Lung (tissue), 12 donors: ENCODE measurements around the gene MIOX. TPM values are rescaled to one million over a fixed set of nuclear protein-coding genes. Genes with fewer than 3 reads are reported as not detected.

Experiments used
- ATAC-seq: fragments of 200-7000 bp; cut with Tn5 transposase; one replicate; pipeline ENCODE4 v1.9.1; 2020; ENCODE audit warnings: moderate number of reproducible peaks; ENCODE audit not compliant: insufficient read depth, low FRiP score
- DNase-seq, 3 donors: peaks; one replicate each; pipeline ENCODE4 v3.0.0-alpha.2; 2013 to 2017
- H3K27ac ChIP-seq, 2 donors: one replicate each; pipeline ENCODE4 v1.5.1; 2013; ENCODE audit warnings: mild to moderate bottlenecking in 2 of 2, moderate library complexity in 2 of 2, control low read depth in 1 of 2, inconsistent platforms in 1 of 2, low read depth in 1 of 2, low read length in 1 of 2
- H3K27me3 ChIP-seq, 3 donors: one replicate each; pipeline ENCODE4 v1.5.1; 2013; ENCODE audit warnings: low read length in 2 of 3; ENCODE audit not compliant: control insufficient read depth in 3 of 3, insufficient read depth in 3 of 3
- H3K36me3 ChIP-seq, 4 donors: one replicate each; pipeline ENCODE4 v1.5.1; 2013; ENCODE audit warnings: low read length in 4 of 4, mild to moderate bottlenecking in 1 of 4, moderate library complexity in 1 of 4; ENCODE audit not compliant: control insufficient read depth in 4 of 4, insufficient read depth in 4 of 4
- H3K4me1 ChIP-seq, 5 donors: one replicate each; pipeline ENCODE4 v1.5.1; 2013; ENCODE audit warnings: low read length in 5 of 5, mild to moderate bottlenecking in 2 of 5, moderate library complexity in 1 of 5; ENCODE audit not compliant: control insufficient read depth in 5 of 5, insufficient read depth in 5 of 5
- H3K4me3 ChIP-seq: one replicate; pipeline ENCODE4 v1.5.1; 2013; ENCODE audit warnings: mild to moderate bottlenecking, control low read depth, moderate library complexity
- H3K9ac ChIP-seq, 2 donors: one replicate each; pipeline ENCODE4 v1.5.1; 2013; ENCODE audit warnings: low read length in 2 of 2, control low read depth in 1 of 2; ENCODE audit not compliant: insufficient read depth in 1 of 2
- H3K9me3 ChIP-seq, 4 donors: one replicate each; pipeline ENCODE4 v1.5.1; 2013; ENCODE audit warnings: low read length in 3 of 4, mild to moderate bottlenecking in 1 of 4, moderate library complexity in 1 of 4; ENCODE audit not compliant: control insufficient read depth in 4 of 4, insufficient read depth in 3 of 4
- WGBS, 2 donors: extraction: QIAGEN DNeasy Blood & Tissue Kit; methylation state at CpG; one replicate each; pipeline ENCODE4 v1.1.7; 2013; 5-methylcytosine and 5-hydroxymethylcytosine counted together
- polyA plus RNA-seq, 2 donors: library from polyadenylated mRNA; stranded (reverse); fragments of 200-250 nt; gene quantifications; one replicate each; pipeline ENCODE4 v1.2.1, GENCODE V29; 2013
- total RNA-seq, 2 donors: library from RNA; depleted of rRNA in 1 of 2; stranded (reverse); fragments of >200 nt in 1 of 2; gene quantifications; one replicate each; pipeline ENCODE4 v1.2.1, GENCODE V29; 2014 to 2021
- TF ChIP-seq, protein P1 (sequence below): IDR thresholded peaks from 2 replicates; pipeline ENCODE4 v1.5.1; 2012; ENCODE audit warnings: mild to moderate bottlenecking; ENCODE audit errors: control extremely low read depth, extremely low read depth
- donor health status: control.
- donor health status: control.
- donor health status: Bipolar disorder and iron deficiency.
- donor health status: healthy.
- donor health status: DM: yes; HTN: yes; CAD: no.

Gene MIOX
- total and polyA plus RNA-seq, 4 donors = 0.08 TPM; not detected in 3

DNA sequence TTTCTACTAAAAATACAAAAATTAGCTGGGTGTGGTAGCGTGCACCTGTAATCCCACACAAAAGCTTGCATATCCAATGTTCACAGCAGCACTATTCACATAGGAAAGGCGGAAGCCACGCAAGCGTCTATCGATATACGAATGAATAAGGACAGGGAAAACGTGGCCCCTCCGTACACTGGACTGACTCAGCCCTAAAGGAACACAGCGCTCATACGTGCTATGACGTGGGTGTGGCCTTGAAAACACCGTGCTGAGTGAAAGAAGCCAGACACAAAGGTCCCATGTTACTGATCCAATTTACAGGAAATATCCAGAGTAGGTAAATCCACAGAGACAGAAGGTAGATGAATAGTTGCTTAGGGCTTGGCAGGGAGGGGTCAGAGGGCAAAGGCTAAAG lies 13.8 kb downstream of the MIOX start:
- H3K4me3 ChIP-seq = no peak overlapping the region
- H3K9me3 ChIP-seq = no peaks in the 10 kb centered on the region
- no peak overlapping the region for H3K9ac ChIP-seq
- peaks cover 0 to 30% (median 4%) of the 10 kb centered on the region in 4 donors for H3K36me3 ChIP-seq
- H3K4me1 ChIP-seq = no peaks in the 10 kb centered on the region
- 90 to 92% methylated on average over 12 of the region's 12 CpGs for WGBS, 2 donors
- no peak overlapping the region for H3K27ac ChIP-seq
- ATAC-seq = no peak
- H3K27me3 ChIP-seq = no peaks in the 10 kb centered on the region
- DNase-seq = no peak
- TF ChIP-seq, protein P1, sequence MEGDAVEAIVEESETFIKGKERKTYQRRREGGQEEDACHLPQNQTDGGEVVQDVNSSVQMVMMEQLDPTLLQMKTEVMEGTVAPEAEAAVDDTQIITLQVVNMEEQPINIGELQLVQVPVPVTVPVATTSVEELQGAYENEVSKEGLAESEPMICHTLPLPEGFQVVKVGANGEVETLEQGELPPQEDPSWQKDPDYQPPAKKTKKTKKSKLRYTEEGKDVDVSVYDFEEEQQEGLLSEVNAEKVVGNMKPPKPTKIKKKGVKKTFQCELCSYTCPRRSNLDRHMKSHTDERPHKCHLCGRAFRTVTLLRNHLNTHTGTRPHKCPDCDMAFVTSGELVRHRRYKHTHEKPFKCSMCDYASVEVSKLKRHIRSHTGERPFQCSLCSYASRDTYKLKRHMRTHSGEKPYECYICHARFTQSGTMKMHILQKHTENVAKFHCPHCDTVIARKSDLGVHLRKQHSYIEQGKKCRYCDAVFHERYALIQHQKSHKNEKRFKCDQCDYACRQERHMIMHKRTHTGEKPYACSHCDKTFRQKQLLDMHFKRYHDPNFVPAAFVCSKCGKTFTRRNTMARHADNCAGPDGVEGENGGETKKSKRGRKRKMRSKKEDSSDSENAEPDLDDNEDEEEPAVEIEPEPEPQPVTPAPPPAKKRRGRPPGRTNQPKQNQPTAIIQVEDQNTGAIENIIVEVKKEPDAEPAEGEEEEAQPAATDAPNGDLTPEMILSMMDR = no peak

DNA sequence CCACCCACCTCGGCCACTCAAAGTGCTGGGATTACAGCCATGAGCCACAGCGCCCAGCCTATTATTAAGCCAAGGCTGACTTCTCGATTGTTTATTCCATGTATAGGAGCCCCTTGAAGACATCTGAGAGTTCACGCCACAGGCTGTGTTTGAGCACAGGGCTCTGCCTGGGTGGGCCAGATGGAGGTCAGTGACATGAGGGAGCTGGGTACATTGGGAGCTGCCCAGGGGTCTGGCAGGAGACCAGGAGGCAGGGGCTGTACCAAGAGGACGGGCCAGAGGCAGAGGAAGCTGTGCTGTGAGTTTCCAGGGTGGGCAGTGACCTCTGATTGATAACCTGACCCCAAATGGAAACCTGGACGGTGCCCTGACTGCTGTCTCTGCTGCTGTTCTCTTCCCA lies 15.4 kb downstream of the MIOX start:
- Histone ChIP-seq H3K4me1 (peaks cover 0 to 12% (median 7%) of the 10 kb centered on the region in 5 donors), H3K27ac (no peak overlapping the region), H3K27me3 (no peaks in the 10 kb centered on the region), H3K9me3 (no peaks in the 10 kb centered on the region), H3K36me3 (peaks cover 0 to 38% (median 4%) of the 10 kb centered on the region in 4 donors), H3K9ac (no peak overlapping the region), H3K4me3 (no peak overlapping the region)
- ATAC-seq = no peak
- TF ChIP-seq, protein P1 = no peak
- no peak for DNase-seq
- WGBS, 2 donors = 85 to 97% methylated on average over 6 of the region's 6 CpGs

DNA sequence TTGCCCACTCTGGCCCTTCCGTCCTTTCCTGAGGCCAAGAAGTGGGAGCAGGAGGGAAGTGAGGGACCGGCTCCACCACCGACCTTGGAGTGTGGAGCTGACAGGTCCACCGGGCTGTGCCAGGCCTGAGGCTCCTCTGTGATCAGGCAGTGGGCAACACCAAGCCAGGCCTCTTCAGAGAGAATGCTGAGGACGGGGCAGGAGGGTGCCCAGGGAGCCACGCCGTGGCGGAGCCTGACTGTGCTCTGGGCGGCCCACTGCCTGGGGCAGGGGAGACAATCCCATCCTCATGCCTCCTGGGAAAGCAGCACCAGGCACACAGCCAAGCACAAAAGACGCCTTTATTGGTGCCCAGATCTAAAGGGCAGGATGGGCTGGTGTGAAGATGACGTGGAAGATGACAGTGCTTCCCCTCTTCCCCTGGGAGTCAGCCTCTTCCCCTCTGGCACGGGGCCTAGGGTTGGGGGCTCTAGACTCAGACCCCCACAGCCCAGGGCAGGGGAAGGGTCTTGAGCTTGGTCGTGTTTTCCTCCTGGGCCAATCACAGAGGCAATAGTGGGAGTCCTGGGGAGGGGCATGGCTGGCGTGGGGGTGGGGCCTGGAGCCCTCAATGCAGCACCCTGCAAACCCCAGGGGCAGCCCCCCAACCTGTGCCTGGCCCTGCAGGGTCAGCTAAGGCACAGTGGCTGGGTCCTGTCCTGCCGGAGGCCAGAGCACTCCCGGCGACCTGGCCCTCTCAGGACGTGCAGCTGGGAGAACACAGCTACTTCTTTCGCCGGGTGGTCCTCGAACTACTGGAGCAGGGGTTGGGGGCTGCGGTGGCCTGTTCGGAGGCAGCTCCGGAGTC lies 16.2 kb downstream of the MIOX start:
- 91 to 92% methylated on average over 24 of the region's 24 CpGs for WGBS, 2 donors
- H3K27ac ChIP-seq = no peak overlapping the region
- DNase-seq = no peak

More for the DNA sequence above, 16.2 kb downstream of the MIOX start:
- H3K4me3 ChIP-seq = no peak overlapping the region
- peaks cover 0 to 12% (median 7%) of the 10 kb centered on the region in 5 donors for H3K4me1 ChIP-seq
- H3K27me3 ChIP-seq = no peaks in the 10 kb centered on the region
- peaks cover 0 to 38% (median 4%) of the 10 kb centered on the region in 4 donors for H3K36me3 ChIP-seq
- TF ChIP-seq, protein P1 = no peak
- no peaks in the 10 kb centered on the region for H3K9me3 ChIP-seq
- no peak for ATAC-seq
- no peak overlapping the region for H3K9ac ChIP-seq
